Measurements from ENCODE around the gene SLC39A11. TPM values are rescaled to one million over a fixed set of nuclear protein-coding genes. Genes with fewer than 3 reads are reported as not detected.

SLC39A11 gene
- polyA plus RNA-seq, 1 of the 3 experiments (the other 2 are of a cell fraction), result 23.5 TPM

DNA sequence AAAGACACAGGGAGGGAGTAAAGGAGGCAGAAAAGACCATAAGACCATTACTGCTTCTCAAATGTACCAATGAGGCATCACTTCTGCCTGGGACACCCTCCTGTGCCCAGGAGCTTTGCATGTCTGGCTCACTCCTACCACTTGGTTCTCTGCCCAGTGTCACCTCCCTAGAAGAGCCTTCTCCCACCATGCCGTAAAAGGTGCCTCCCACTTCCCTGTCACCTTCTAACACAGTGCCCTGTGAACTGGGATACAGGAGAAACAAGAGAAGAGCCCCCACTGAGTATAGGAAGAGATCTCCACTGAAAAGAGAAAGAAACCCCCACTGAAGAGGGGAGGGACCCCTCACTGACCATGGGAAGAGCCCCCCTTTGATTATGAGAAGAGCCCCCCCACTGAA, 486.9 kb downstream of the SLC39A11 start:
- Histone ChIP-seq H3K4me3 (ENCODE audit: low read depth in 2 of 2, low read length in 1 of 2) (no peak overlapping the region), H3K27me3 (ENCODE audit: insufficient read depth) (no peaks in the 10 kb centered on the region), H3F3A (replicated peaks; ENCODE audit: insufficient read depth) (peaks cover 25% of the 10 kb centered on the region), H3K27ac (ENCODE audit: low read depth in 2 of 2, low read length in 1 of 2) (no peak overlapping the region), H3K79me2 (ENCODE audit: insufficient read depth) (no peaks in the 10 kb centered on the region), H3K9me3 (0 out of 2 replicates have a peak, but pooled peaks cover 7% of the 10 kb centered on the region), H3K36me3 (replicated peaks in 1 of 2; ENCODE audit: control insufficient read depth in 1 of 2, insufficient read depth in 2 of 2, low read length in 1 of 2) (no peaks in the 10 kb centered on the region), H2AFZ (ENCODE audit: low read depth) (no peak overlapping the region), H4K20me1 (ENCODE audit: insufficient read depth) (no peaks in the 10 kb centered on the region), H3K4me2 (no peak overlapping the region), H3K9ac (no peak overlapping the region), H3K9me2 (no peaks in the 10 kb centered on the region), H3K4me1 (ENCODE audit: control insufficient read depth in 1 of 2, insufficient read depth in 2 of 2, low read depth in 1 of 2, low read length in 1 of 2) (peaks cover 0 to 25% of the 10 kb centered on the region in 2 experiments; a peak in 1 of 4 replicates)
- ChIA-PET CTCF (interaction anchor here (1.0 to 1.1 kb wide), 2 partner anchors 45 to 584 kb away, joined by 3 to 5 read pairs; no protein-coding TSS in a partner anchor), POLR2A (no interaction called here)
- 56% methylated on average over 1 of the region's 1 CpG for WGBS (ENCODE audit: low lambda C conversion rate)
- no peak for TF ChIP-seq POLR2AphosphoS5 (IDR thresholded peaks at IDR 0.05; ENCODE audit: low read depth, low read length)
- TF ChIP-seq SMC3 (IDR thresholded peaks at IDR 0.05; ENCODE audit: low read depth, low read length), result no peak
- DNase-seq, result no peak

- CTCF ChIA-PET, result interaction anchor here (0.6 to 1.1 kb wide), 5 partner anchors 11 to 585 kb away, joined by 3 to 5 read pairs (median 3); no protein-coding TSS in a partner anchor
- 79% methylated on average over 9 of the region's 11 CpGs for WGBS (ENCODE audit: low lambda C conversion rate)
Observed at GRCh38 chr17:72604518-72604917, 488.0 kb downstream of the SLC39A11 start.

DNA sequence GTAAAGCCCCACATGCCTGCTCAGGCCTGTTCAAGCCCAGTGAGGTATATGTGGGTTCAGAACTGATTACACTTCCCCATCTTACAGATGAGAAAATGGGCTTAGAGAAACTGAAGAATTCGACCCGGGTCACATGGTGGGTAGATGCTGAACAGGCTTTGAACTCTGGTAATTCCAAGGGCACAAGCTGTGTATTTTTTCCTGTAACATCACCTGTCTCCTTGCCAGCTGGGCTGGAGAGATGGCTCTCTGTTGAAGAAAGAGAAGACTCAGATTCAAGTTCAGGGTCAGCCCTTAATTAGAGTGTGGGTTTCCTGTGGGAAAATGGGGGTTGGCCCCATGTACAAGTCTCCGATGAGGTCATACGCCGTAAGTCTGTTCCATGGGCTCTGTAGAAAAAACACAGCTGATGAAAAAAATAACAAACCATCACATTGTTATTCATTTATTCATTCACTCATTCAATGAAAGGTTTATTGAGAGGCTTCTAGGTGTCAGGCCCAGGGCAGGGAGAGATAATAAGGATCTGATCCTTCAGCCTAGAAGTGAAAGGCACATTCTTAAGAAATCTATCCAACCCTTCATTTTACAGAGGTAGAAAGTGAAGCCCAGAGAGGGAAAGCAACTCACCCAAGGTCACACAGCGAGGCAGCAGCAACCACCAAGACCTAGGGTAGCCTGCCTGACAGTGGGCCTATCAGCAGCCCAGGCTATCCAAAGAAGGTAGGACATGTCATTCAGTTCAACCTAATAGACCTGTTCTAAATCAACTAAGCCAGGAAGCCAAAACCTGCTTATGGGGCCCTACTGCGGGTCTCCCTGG, 488.9 kb downstream of the SLC39A11 start:
- no peaks in the 10 kb centered on the region for H3K79me2 ChIP-seq (ENCODE audit: insufficient read depth)
- H4K20me1 ChIP-seq (ENCODE audit: insufficient read depth), result no peaks in the 10 kb centered on the region
- peak overlapping the region; percentile 4; the same call in 1 of the 2 replicates for H2AFZ ChIP-seq (ENCODE audit: low read depth)
- H3K9me3 ChIP-seq, result 0 out of 2 replicates have a peak, but pooled peaks cover 7% of the 10 kb centered on the region
- no peaks in the 10 kb centered on the region for H3K36me3 ChIP-seq (replicated peaks in 1 of 2; ENCODE audit: control insufficient read depth in 1 of 2, insufficient read depth in 2 of 2, low read length in 1 of 2)
- H3F3A ChIP-seq (replicated peaks; ENCODE audit: insufficient read depth), result peaks cover 17% of the 10 kb centered on the region
- peaks cover 0 to 31% of the 10 kb centered on the region in 2 experiments; a peak in 1 of 4 replicates for H3K4me1 ChIP-seq (ENCODE audit: control insufficient read depth in 1 of 2, insufficient read depth in 2 of 2, low read depth in 1 of 2, low read length in 1 of 2)
- DNase-seq, result no peak
- H3K9me2 ChIP-seq, result no peaks in the 10 kb centered on the region
- WGBS (ENCODE audit: low lambda C conversion rate), result 70% methylated on average over 6 of the region's 7 CpGs
- H3K4me2 ChIP-seq, result peak overlapping the region; percentile 57; the same call in 1 of the 2 replicates
- ChIA-PET CTCF (interaction anchor here (0.8 to 2.0 kb wide), 7 partner anchors 9 to 122 kb away, joined by 3 to 6 read pairs (median 3); no protein-coding TSS in a partner anchor), POLR2A (interaction anchor here (0.9 kb wide), 1 partner anchor 11 kb away, joined by 3 read pairs; no protein-coding TSS in a partner anchor)
- H3K27ac ChIP-seq (ENCODE audit: low read depth in 2 of 2, low read length in 1 of 2), result peak overlapping the region in 1 of 2 experiments; percentile 69; a peak in 2 of 4 replicates
- no peaks in the 10 kb centered on the region for H3K27me3 ChIP-seq (ENCODE audit: insufficient read depth)
- H3K4me3 ChIP-seq (ENCODE audit: low read depth in 2 of 2, low read length in 1 of 2), result no peak overlapping the region
- peak overlapping the region; percentile 33 for H3K9ac ChIP-seq
- no peak for TF ChIP-seq RXRA (IDR thresholded peaks at IDR 0.05; ENCODE audit: borderline replicate concordance, low read depth)
- TF ChIP-seq FOXM1 (IDR thresholded peaks at IDR 0.05; ENCODE audit: low read depth), result no peak
- TF ChIP-seq, protein P1, sequence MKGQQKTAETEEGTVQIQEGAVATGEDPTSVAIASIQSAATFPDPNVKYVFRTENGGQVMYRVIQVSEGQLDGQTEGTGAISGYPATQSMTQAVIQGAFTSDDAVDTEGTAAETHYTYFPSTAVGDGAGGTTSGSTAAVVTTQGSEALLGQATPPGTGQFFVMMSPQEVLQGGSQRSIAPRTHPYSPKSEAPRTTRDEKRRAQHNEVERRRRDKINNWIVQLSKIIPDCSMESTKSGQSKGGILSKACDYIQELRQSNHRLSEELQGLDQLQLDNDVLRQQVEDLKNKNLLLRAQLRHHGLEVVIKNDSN (IDR thresholded peaks at IDR 0.05; ENCODE audit: borderline replicate concordance, low read depth), result no peak
- TF ChIP-seq ELF1 (IDR thresholded peaks at IDR 0.05), result no peak
- no peak for TF ChIP-seq EZH2phosphoT487 (IDR thresholded peaks at IDR 0.05; ENCODE audit: borderline replicate concordance, low read depth)
- TF ChIP-seq SIN3A (IDR thresholded peaks at IDR 0.05; ENCODE audit: borderline replicate concordance, low read depth, low read length), result no peak
- no peak for TF ChIP-seq GATA2 (CRISPR knock-in tag; IDR thresholded peaks at IDR 0.05)
- no peak for TF ChIP-seq MEF2A (IDR thresholded peaks at IDR 0.05; ENCODE audit: borderline replicate concordance, low read depth)
- no peak for TF ChIP-seq RAD21 (IDR thresholded peaks at IDR 0.05; ENCODE audit: low read length)
- no peak for TF ChIP-seq JUND (IDR thresholded peaks at IDR 0.05)
- no peak for TF ChIP-seq FOSL2 (IDR thresholded peaks at IDR 0.05; ENCODE audit: borderline replicate concordance, low read depth)
- TF ChIP-seq, protein P2, sequence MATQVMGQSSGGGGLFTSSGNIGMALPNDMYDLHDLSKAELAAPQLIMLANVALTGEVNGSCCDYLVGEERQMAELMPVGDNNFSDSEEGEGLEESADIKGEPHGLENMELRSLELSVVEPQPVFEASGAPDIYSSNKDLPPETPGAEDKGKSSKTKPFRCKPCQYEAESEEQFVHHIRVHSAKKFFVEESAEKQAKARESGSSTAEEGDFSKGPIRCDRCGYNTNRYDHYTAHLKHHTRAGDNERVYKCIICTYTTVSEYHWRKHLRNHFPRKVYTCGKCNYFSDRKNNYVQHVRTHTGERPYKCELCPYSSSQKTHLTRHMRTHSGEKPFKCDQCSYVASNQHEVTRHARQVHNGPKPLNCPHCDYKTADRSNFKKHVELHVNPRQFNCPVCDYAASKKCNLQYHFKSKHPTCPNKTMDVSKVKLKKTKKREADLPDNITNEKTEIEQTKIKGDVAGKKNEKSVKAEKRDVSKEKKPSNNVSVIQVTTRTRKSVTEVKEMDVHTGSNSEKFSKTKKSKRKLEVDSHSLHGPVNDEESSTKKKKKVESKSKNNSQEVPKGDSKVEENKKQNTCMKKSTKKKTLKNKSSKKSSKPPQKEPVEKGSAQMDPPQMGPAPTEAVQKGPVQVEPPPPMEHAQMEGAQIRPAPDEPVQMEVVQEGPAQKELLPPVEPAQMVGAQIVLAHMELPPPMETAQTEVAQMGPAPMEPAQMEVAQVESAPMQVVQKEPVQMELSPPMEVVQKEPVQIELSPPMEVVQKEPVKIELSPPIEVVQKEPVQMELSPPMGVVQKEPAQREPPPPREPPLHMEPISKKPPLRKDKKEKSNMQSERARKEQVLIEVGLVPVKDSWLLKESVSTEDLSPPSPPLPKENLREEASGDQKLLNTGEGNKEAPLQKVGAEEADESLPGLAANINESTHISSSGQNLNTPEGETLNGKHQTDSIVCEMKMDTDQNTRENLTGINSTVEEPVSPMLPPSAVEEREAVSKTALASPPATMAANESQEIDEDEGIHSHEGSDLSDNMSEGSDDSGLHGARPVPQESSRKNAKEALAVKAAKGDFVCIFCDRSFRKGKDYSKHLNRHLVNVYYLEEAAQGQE (IDR thresholded peaks at IDR 0.05; ENCODE audit: low read depth, low read length), result no peak
- no peak for TF ChIP-seq POLR2AphosphoS5 (IDR thresholded peaks at IDR 0.05; ENCODE audit: low read depth, low read length)

More at GRCh38 chr17:72604518-72604917, 488.0 kb downstream of the SLC39A11 start:
- Histone ChIP-seq H4K20me1 (ENCODE audit: insufficient read depth) (no peaks in the 10 kb centered on the region), H3K4me3 (ENCODE audit: low read depth in 2 of 2, low read length in 1 of 2) (no peak overlapping the region), H3K4me1 (ENCODE audit: control insufficient read depth in 1 of 2, insufficient read depth in 2 of 2, low read depth in 1 of 2, low read length in 1 of 2) (peaks cover 0 to 31% of the 10 kb centered on the region in 2 experiments; a peak in 1 of 4 replicates), H3K36me3 (replicated peaks in 1 of 2; ENCODE audit: control insufficient read depth in 1 of 2, insufficient read depth in 2 of 2, low read length in 1 of 2) (no peaks in the 10 kb centered on the region), H3K27ac (ENCODE audit: low read depth in 2 of 2, low read length in 1 of 2) (no peak overlapping the region), H3F3A (replicated peaks; ENCODE audit: insufficient read depth) (peaks cover 26% of the 10 kb centered on the region), H3K9me2 (no peaks in the 10 kb centered on the region), H3K27me3 (ENCODE audit: insufficient read depth) (no peaks in the 10 kb centered on the region), H3K9ac (no peak overlapping the region), H3K9me3 (0 out of 2 replicates have a peak, but pooled peaks cover 7% of the 10 kb centered on the region), H2AFZ (ENCODE audit: low read depth) (no peak overlapping the region), H3K79me2 (ENCODE audit: insufficient read depth) (no peaks in the 10 kb centered on the region), H3K4me2 (no peak overlapping the region)
- DNase-seq, result no peak
- TF ChIP-seq RXRA (IDR thresholded peaks at IDR 0.05; ENCODE audit: borderline replicate concordance, low read depth), result no peak
- TF ChIP-seq POLR2AphosphoS5 (IDR thresholded peaks at IDR 0.05; ENCODE audit: low read depth, low read length), result no peak
- TF ChIP-seq YY1 (IDR thresholded peaks at IDR 0.05; ENCODE audit: low read depth), result no peak
- no peak for TF ChIP-seq TEAD4 (IDR thresholded peaks at IDR 0.05; ENCODE audit: borderline replicate concordance, insufficient read depth)
- POLR2A ChIA-PET, result interaction anchor here (0.9 kb wide), 1 partner anchor 12 kb away, joined by 3 read pairs; no protein-coding TSS in a partner anchor
